Measurements from ENCODE around the gene RFX2.

Gene RFX2

DNA sequence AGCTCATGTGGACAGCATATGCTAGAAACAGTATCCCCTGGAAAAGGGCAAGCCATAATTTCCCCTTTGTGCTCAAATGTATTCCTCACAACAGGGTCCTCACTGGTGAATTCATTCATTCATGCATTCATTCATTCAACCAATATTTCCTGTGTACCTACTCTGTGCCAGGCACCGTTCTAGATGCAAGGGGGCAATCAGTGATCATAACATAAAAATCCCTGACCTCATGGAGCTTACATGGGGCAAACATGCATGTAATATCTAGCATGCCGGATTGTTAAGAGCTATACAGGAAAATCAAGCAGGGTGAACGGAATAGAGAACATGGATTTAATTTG, 134.9 kb downstream of the RFX2 start:
- no peak for TF ChIP-seq CTCF (IDR thresholded peaks at IDR 0.05; ENCODE audit: insufficient read depth, low read length, missing control alignments)
- no peak overlapping the region for H3K4me3 ChIP-seq (ENCODE audit: low read depth, low read length)
- ChIA-PET POLR2A (interaction anchor here (0.6 kb wide), 1 partner anchor 15 kb away, joined by 3 read pairs; no protein-coding TSS in a partner anchor), CTCF (interaction anchor here (1.0 to 8.3 kb wide), 4 partner anchors 9 to 171 kb away, joined by 3 to 91 read pairs (median 12); partner anchors contain the start of gene NRTN)
- no peak for DNase-seq (ENCODE audit: low read depth, low spot score)

DNA sequence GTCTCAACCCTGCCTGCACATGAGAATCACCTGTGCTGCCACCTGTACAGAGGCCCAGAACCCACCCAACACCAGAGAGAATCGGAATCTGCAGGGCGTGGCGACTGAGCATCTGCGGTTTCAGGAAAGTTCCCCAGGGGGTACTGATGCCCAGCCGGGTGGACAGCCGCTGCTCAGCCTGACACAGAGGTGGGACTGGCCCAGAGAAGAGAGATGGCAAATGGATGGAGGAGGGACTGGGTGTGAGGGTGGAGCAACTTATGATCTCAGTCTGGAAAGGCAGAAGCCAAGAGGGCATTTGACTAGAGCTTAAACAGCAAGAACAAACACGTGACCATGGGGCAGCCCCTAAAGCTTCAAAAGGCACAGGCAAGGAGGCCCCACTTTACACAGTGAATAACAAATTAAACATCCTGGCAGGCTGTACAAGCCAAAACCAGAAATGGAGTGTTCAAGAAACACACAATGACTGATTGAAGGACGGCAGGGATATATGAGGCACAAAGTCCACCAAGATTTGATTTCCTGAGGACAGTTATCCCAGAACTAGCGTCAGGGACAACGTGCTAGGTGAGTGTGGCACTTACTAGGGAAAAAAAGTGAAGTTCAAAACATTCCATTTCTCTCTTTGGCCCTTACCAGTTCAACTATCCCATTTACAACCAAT, 135.4 kb downstream of the RFX2 start:
- TF ChIP-seq CTCF (IDR thresholded peaks at IDR 0.05; ENCODE audit: insufficient read depth, low read length, missing control alignments): no peak
- no peak overlapping the region for H3K4me3 ChIP-seq (ENCODE audit: low read depth, low read length)
- no peak for DNase-seq (ENCODE audit: low read depth, low spot score)
- ChIA-PET CTCF (interaction anchor here (1.0 to 8.3 kb wide), 4 partner anchors 8 to 171 kb away, joined by 3 to 91 read pairs (median 12); partner anchors contain the start of gene NRTN), POLR2A (no interaction called here)

DNA sequence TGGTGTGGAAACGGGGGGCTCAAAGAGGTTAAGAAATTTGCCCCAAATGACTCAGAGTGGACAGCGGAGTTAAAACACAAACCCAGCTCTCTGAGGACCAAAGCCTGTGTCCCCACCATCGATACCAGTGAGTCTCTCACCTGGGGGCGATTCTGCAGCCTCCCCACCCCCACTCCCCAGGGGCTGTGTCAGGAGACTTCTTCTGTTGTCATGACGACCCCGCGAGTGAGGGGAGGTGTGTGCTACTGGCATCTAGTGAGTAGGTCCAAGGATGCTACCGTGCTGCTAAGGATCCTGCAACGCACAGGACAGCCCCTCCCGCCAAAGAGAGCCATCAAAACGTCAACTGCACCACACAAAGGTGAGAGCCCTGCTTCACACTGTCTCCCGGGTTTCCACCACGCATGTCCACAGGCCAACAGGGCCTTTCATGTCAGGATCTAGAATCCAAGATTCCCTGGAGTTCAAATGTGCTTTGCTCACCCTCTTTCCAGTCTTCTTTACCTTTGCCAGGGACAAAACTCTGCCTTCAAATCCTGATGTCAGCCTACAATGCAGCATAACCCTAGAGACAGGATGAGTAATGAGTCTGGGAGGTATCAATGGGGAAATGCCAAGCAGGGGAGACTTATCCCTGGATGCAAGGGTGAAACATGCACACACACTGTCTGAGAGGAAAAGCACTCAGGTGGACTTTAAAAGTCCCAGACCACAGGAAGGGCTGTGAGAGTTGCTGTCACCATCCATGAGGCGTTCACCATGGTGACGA, 136.2 kb downstream of the RFX2 start:
- no peak for TF ChIP-seq CTCF (IDR thresholded peaks at IDR 0.05; ENCODE audit: insufficient read depth, low read length, missing control alignments)
- no peak for DNase-seq (ENCODE audit: low read depth, low spot score)
- H3K4me3 ChIP-seq (ENCODE audit: low read depth, low read length): no peak overlapping the region
- POLR2A ChIA-PET: no interaction called here
- CTCF ChIA-PET: interaction anchor here (1.0 to 8.3 kb wide), 3 partner anchors 7 to 13 kb away, joined by 3 to 91 read pairs (median 9); no protein-coding TSS in a partner anchor

GRCh38 chr19:5973376-5973775, 136.9 kb downstream of the RFX2 start:
- ChIA-PET CTCF (interaction anchor here (1.0 to 8.1 kb wide), 5 partner anchors 9 to 169 kb away, joined by 3 to 151 read pairs (median 9); no protein-coding TSS in a partner anchor), POLR2A (no interaction called here)
- no peak for DNase-seq (ENCODE audit: low read depth, low spot score)
- no peak for TF ChIP-seq CTCF (IDR thresholded peaks at IDR 0.05; ENCODE audit: insufficient read depth, low read length, missing control alignments)
- no peak overlapping the region for H3K4me3 ChIP-seq (ENCODE audit: low read depth, low read length)

DNA sequence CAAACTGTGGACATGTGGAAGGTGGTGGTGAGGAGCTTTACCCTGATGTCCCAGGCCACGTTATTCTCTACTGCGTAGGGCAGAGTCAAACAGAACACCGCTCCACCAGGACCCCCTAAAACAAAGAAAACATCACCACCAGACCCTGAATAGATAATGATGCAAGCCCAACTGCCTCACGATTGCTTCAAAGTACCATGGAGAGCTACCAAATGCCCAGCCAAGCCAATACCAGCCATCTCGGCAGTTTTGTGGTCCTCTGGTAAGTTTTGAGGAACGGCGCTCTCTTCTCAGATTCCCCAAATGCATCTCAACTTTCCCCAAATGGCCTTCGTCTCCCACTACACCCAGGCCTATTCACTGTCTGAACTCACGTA, 138.0 kb downstream of the RFX2 start:
- CTCF ChIA-PET: interaction anchor here (0.8 to 8.1 kb wide), 7 partner anchors 8 to 168 kb away, joined by 3 to 151 read pairs (median 9); no protein-coding TSS in a partner anchor
- no peak overlapping the region for H3K4me3 ChIP-seq (ENCODE audit: low read depth, low read length)
- no peak for DNase-seq (ENCODE audit: low read depth, low spot score)
- POLR2A ChIA-PET: no interaction called here
- no peak for TF ChIP-seq CTCF (IDR thresholded peaks at IDR 0.05; ENCODE audit: insufficient read depth, low read length, missing control alignments)

DNA sequence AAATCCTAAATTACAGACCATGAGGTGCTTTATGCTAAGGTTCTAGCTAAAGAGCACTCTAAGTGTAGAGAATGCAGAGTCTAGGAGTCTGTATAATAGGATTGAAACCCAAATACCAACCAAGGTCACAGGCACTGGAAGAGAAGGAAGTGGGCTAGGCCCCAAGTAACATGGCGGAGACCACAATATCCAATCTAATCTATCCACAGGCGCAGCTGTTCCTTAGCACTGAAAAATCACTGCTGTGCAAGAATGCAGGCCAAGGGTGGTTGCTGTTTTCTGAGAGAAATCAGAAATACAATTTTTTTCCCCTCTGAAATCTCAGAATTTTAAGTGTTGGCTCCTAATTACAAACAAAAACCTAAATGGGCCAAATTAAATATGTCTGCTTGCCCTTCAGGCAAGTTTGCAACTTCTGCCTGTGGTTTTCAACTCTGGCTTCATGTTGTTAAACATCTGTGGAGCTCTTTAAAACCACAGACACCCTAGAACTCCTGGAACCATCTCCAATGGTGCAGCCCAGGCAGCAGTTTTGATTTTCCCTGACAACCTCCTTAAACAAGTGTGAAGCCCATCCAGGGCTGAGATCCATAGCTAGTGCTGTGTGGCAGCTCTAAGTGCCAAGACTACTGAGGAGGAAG, 138.5 kb downstream of the RFX2 start:
- no peak for TF ChIP-seq CTCF (IDR thresholded peaks at IDR 0.05; ENCODE audit: insufficient read depth, low read length, missing control alignments)
- no peak for DNase-seq (ENCODE audit: low read depth, low spot score)
- CTCF ChIA-PET: interaction anchor here (0.8 to 8.1 kb wide), 10 partner anchors 9 to 328 kb away, joined by 3 to 151 read pairs (median 7); no protein-coding TSS in a partner anchor
- H3K4me3 ChIP-seq (ENCODE audit: low read depth, low read length): no peak overlapping the region
- POLR2A ChIA-PET: no interaction called here
